Stimulated activated CD8-positive, alpha-beta memory T cell treated with anti-CD3 and anti-CD28 coated beads, Interleukin-15, amount 100 ng/mL, for 1 hour (primary cell): ENCODE measurements around the gene ACAP1.
"Not testable (repeated sequence)": the region's sequence is repeated elsewhere in the genome, so short reads cannot be mapped to it uniquely, and the experiment has no call there.

Source experiments
- DNase-seq: peaks from one replicate; pipeline ENCODE4 v3.0.0-alpha.2; 2020; ENCODE audit warnings: low read depth

ACAP1 gene

GRCh38 chr17:7355573-7355972 lies 19.2 kb downstream of the ACAP1 start:
- no peak for DNase-seq

- peak; percentile 76 for DNase-seq
These were observed 19.8 kb downstream of the ACAP1 start for GRCh38 chr17:7356072-7356549.

GRCh38 chr17:7356756-7357155 lies 20.4 kb downstream of the ACAP1 start:
- no peak for DNase-seq

- DNase-seq = no peak
These were observed 21.1 kb downstream of the ACAP1 start for GRCh38 chr17:7357381-7357780.

GRCh38 chr17:7361906-7362305 lies 25.6 kb downstream of the ACAP1 start:
- no peak for DNase-seq

GRCh38 chr17:7363311-7363710 lies 27.0 kb downstream of the ACAP1 start:
- DNase-seq = no peak

- DNase-seq = not testable (repeated sequence)
These were observed 29.6 kb downstream of the ACAP1 start for GRCh38 chr17:7365963-7366362.

- no peak for DNase-seq
These were observed 30.8 kb downstream of the ACAP1 start for GRCh38 chr17:7367083-7367482.

- no peak for DNase-seq
These were observed 31.7 kb downstream of the ACAP1 start for GRCh38 chr17:7367918-7368598.

- DNase-seq = not testable (repeated sequence)
These were observed 32.3 kb downstream of the ACAP1 start for GRCh38 chr17:7368599-7368994.

- no peak for DNase-seq
These were observed 33.5 kb downstream of the ACAP1 start for GRCh38 chr17:7369825-7370224.

- DNase-seq = no peak
These were observed 34.5 kb downstream of the ACAP1 start for GRCh38 chr17:7370853-7371252.

GRCh38 chr17:7374353-7374752 lies 38.0 kb downstream of the ACAP1 start:
- no peak for DNase-seq

- no peak for DNase-seq
These were observed 42.8 kb downstream of the ACAP1 start for GRCh38 chr17:7379134-7379533.

GRCh38 chr17:7380321-7380720 lies 44.0 kb downstream of the ACAP1 start:
- DNase-seq = no peak

- DNase-seq = no peak
These were observed 44.7 kb downstream of the ACAP1 start, which contains the start of gene TNK1 for GRCh38 chr17:7380855-7381683. Gene TNK1 (plus strand): TSS chr17:7381089. CDS start chr17:7382927, 1,838 bp downstream.

GRCh38 chr17:7382901-7383300 lies 46.6 kb downstream of the ACAP1 start:
- no peak for DNase-seq

GRCh38 chr17:7383371-7383741 lies 47.0 kb downstream of the ACAP1 start:
- no peak for DNase-seq

- DNase-seq = peak; percentile 48
These were observed 47.6 kb downstream of the ACAP1 start for GRCh38 chr17:7383742-7384488.

GRCh38 chr17:7384489-7385081 lies 48.3 kb downstream of the ACAP1 start:
- no peak for DNase-seq

- DNase-seq = no peak
These were observed 52.5 kb downstream of the ACAP1 start for GRCh38 chr17:7388856-7389255.
